Measurements from ENCODE around the gene PRPF40B.

The PRPF40B gene

GRCh38 chr12:49684310-49684854 lies 61.0 kb downstream of the PRPF40B start:
- TF ChIP-seq CTCF (IDR thresholded peaks at IDR 0.05; ENCODE audit: low read depth, low read length), result no peak
- Histone ChIP-seq H3K4me3 (ENCODE audit: low read depth, low read length) (no peak overlapping the region), H3K27ac (no peak overlapping the region), H3K36me3 (no peaks in the 10 kb centered on the region), H3K9me3 (ENCODE audit: severe bottlenecking) (no peaks in the 10 kb centered on the region), H3K27me3 (ENCODE audit: insufficient read depth, low read depth, severe bottlenecking) (no peaks in the 10 kb centered on the region)
- DNase-seq, result no peak

- Histone ChIP-seq H3K9me3 (ENCODE audit: severe bottlenecking) (no peaks in the 10 kb centered on the region), H3K27me3 (ENCODE audit: insufficient read depth, low read depth, severe bottlenecking) (no peaks in the 10 kb centered on the region), H3K4me3 (ENCODE audit: low read depth, low read length) (no peak overlapping the region), H3K36me3 (no peaks in the 10 kb centered on the region), H3K27ac (no peak overlapping the region)
- TF ChIP-seq CTCF (IDR thresholded peaks at IDR 0.05; ENCODE audit: low read depth, low read length), result no peak
- no peak for DNase-seq
Observed at GRCh38 chr12:49687941-49688340, 64.6 kb downstream of the PRPF40B start.

GRCh38 chr12:49689237-49689636 lies 65.9 kb downstream of the PRPF40B start:
- no peak for TF ChIP-seq CTCF (IDR thresholded peaks at IDR 0.05; ENCODE audit: low read depth, low read length)
- Histone ChIP-seq H3K4me3 (ENCODE audit: low read depth, low read length) (no peak overlapping the region), H3K27ac (no peak overlapping the region), H3K27me3 (ENCODE audit: insufficient read depth, low read depth, severe bottlenecking) (no peaks in the 10 kb centered on the region), H3K36me3 (no peaks in the 10 kb centered on the region), H3K9me3 (ENCODE audit: severe bottlenecking) (no peaks in the 10 kb centered on the region)
- DNase-seq, result no peak

- Histone ChIP-seq H3K9me3 (ENCODE audit: severe bottlenecking) (no peaks in the 10 kb centered on the region), H3K27me3 (ENCODE audit: insufficient read depth, low read depth, severe bottlenecking) (no peaks in the 10 kb centered on the region), H3K4me3 (ENCODE audit: low read depth, low read length) (no peak overlapping the region), H3K27ac (no peak overlapping the region), H3K36me3 (no peaks in the 10 kb centered on the region)
- no peak for TF ChIP-seq CTCF (IDR thresholded peaks at IDR 0.05; ENCODE audit: low read depth, low read length)
- DNase-seq, result peak; percentile 43
Observed at GRCh38 chr12:49689785-49690184, 66.4 kb downstream of the PRPF40B start.

- Histone ChIP-seq H3K27ac (no peak overlapping the region), H3K36me3 (no peaks in the 10 kb centered on the region), H3K4me3 (ENCODE audit: low read depth, low read length) (no peak overlapping the region), H3K9me3 (ENCODE audit: severe bottlenecking) (no peaks in the 10 kb centered on the region), H3K27me3 (ENCODE audit: insufficient read depth, low read depth, severe bottlenecking) (no peaks in the 10 kb centered on the region)
- DNase-seq, result no peak
- TF ChIP-seq CTCF (IDR thresholded peaks at IDR 0.05; ENCODE audit: low read depth, low read length), result no peak
Observed at GRCh38 chr12:49692851-49693250, 69.5 kb downstream of the PRPF40B start.

GRCh38 chr12:49693931-49694444 lies 70.6 kb downstream of the PRPF40B start:
- H3K27ac ChIP-seq, result no peak overlapping the region
- H3K9me3 ChIP-seq (ENCODE audit: severe bottlenecking), result no peaks in the 10 kb centered on the region
- no peaks in the 10 kb centered on the region for H3K27me3 ChIP-seq (ENCODE audit: insufficient read depth, low read depth, severe bottlenecking)
- TF ChIP-seq CTCF (IDR thresholded peaks at IDR 0.05; ENCODE audit: low read depth, low read length), result no peak
- H3K36me3 ChIP-seq, result no peaks in the 10 kb centered on the region
- H3K4me3 ChIP-seq (ENCODE audit: low read depth, low read length), result no peak overlapping the region
- DNase-seq, result no peak

All from WERI-Rb-1 (cell line).